A673 (cell line): ENCODE data around the gene G6PC1. TPM values are rescaled to one million over a fixed set of nuclear protein-coding genes. Genes with fewer than 3 reads are reported as not detected.

ENCODE experiments used
- BruUV-seq: library from RNA; stranded (reverse); fragments of 400-500 nt; replicated peaks from 2 replicates; lab custom pipeline; 2021; lab: Mats Ljungman, UMichigan
- CTCF ChIA-PET: fragments of 300-600 bp; sonication (Branson Sonifier 250); formaldehyde crosslinking; loops from one replicate; lab custom pipeline; 2022; ENCODE audit warnings: antibody characterized with exemption; lab: Charles Lee
- POLR2A ChIA-PET: fragments of 300-600 bp; sonication (Branson Sonifier 250); formaldehyde crosslinking; loops from one replicate; lab custom pipeline; 2022; ENCODE audit warnings: antibody characterized with exemption; ENCODE audit not compliant: low non-redundant PET; lab: Charles Lee
- DNase-seq: peaks from one replicate; pipeline ENCODE4 v3.0.0-alpha.2; 2015; ENCODE audit warnings: low spot score
- H3K27ac ChIP-seq: fragments of 200-600 bp; sonication (generic); 2 replicates; pipeline ENCODE4 v1.5.1; 2016; ENCODE audit warnings: mixed run types, low read depth, mild to moderate bottlenecking, mixed read lengths, antibody characterized with exemption, low read length; ENCODE audit not compliant: poor library complexity, severe bottlenecking
- H3K27me3 ChIP-seq: fragments of 200-600 bp; sonication (generic); replicated peaks from 2 replicates; pipeline ENCODE4 v1.6.1; 2017; ENCODE audit warnings: mixed run types, low read depth, mild to moderate bottlenecking, mixed read lengths, antibody characterized with exemption, low read length; ENCODE audit not compliant: insufficient read depth, poor library complexity
- H3K36me3 ChIP-seq: fragments of 200-600 bp; sonication (generic); 2 replicates; pipeline ENCODE4 v1.6.1; 2016; ENCODE audit warnings: mixed run types, mild to moderate bottlenecking, mixed read lengths, antibody characterized with exemption, low read length; ENCODE audit not compliant: insufficient read depth, poor library complexity, severe bottlenecking
- H3K4me1 ChIP-seq: fragments of 200-600 bp; sonication (generic); 2 replicates; pipeline ENCODE4 v1.6.1; 2017; ENCODE audit warnings: mixed run types, mild to moderate bottlenecking, mixed read lengths, antibody characterized with exemption, low read length; ENCODE audit not compliant: insufficient read depth, poor library complexity, severe bottlenecking
- H3K4me3 ChIP-seq: fragments of 200-600 bp; sonication (generic); 2 replicates; pipeline ENCODE4 v1.5.1; 2016; ENCODE audit warnings: low read depth, mixed run types, mild to moderate bottlenecking, mixed read lengths, low read length; ENCODE audit not compliant: poor library complexity, severe bottlenecking
- H3K9me3 ChIP-seq: fragments of 200-600 bp; sonication (generic); 2 replicates; pipeline ENCODE4 v1.6.1; 2016; ENCODE audit warnings: mixed run types, low read depth, mild to moderate bottlenecking, mixed read lengths, antibody characterized with exemption, low read length; ENCODE audit not compliant: poor library complexity, severe bottlenecking
- CTCF ChIP-seq: fragments of 300-800, 200-600 bp; sonication (generic); conservative IDR thresholded peaks from 2 replicates; pipeline ENCODE4 v1.5.1; 2017; ENCODE audit warnings: low read depth, mild to moderate bottlenecking, antibody characterized with exemption, low read length, moderate library complexity, mixed read lengths
- EZH2 ChIP-seq: fragments of 200-600 bp; sonication (generic); IDR thresholded peaks from 2 replicates; pipeline ENCODE4 v1.6.1; 2017; ENCODE audit warnings: borderline replicate concordance, low read depth, mild to moderate bottlenecking, mixed read lengths, antibody characterized with exemption, low read length; ENCODE audit not compliant: poor library complexity, severe bottlenecking
- intact Hi-C: fragments of 100-400 bp; cut with micrococcal nuclease; formaldehyde crosslinking; loops from one replicate; pipeline ENCODE4 v1.10.0; 2022; ENCODE audit not compliant: unreplicated experiment
- total RNA-seq: library from RNA; stranded (reverse); gene quantifications from 2 replicates; pipeline ENCODE4 v1.2.3, GENCODE V29; 2021

G6PC1 gene
- total RNA-seq, 1 experiment from 2014 or later = not detected

GRCh38 chr17:42889809-42890208 is 10.8 kb upstream of the G6PC1 start:
- Histone ChIP-seq H3K27ac (no peak overlapping the region), H3K4me1 (no peaks in the 10 kb centered on the region), H3K4me3 (no peak overlapping the region), H3K36me3 (no peaks in the 10 kb centered on the region), H3K27me3 (no peaks in the 10 kb centered on the region), H3K9me3 (no peaks in the 10 kb centered on the region)
- no TSS peak for BruUV-seq
- no peak for DNase-seq
- TF ChIP-seq CTCF = no peak
- TF ChIP-seq EZH2 = no peak
- intact Hi-C loops = no loop called here
- CTCF ChIA-PET = no interaction called here
- POLR2A ChIA-PET = no interaction called here

- intact Hi-C loops = no loop called here
- Histone ChIP-seq H3K27ac (no peak overlapping the region), H3K36me3 (no peaks in the 10 kb centered on the region), H3K4me3 (no peak overlapping the region), H3K9me3 (no peaks in the 10 kb centered on the region), H3K4me1 (no peaks in the 10 kb centered on the region), H3K27me3 (no peaks in the 10 kb centered on the region)
- ChIA-PET POLR2A (no interaction called here), CTCF (no interaction called here)
- no peak for TF ChIP-seq CTCF
- no peak for TF ChIP-seq EZH2
- DNase-seq = no peak
- no TSS peak for BruUV-seq
Observed at GRCh38 chr17:42891539-42892152, 9.0 kb upstream of the G6PC1 start.

GRCh38 chr17:42893359-42893758 is 7.2 kb upstream of the G6PC1 start:
- H3K4me3 ChIP-seq = no peak overlapping the region
- ChIA-PET CTCF (no interaction called here), POLR2A (no interaction called here)
- intact Hi-C loops = no loop called here
- H3K36me3 ChIP-seq = no peaks in the 10 kb centered on the region
- no peaks in the 10 kb centered on the region for H3K9me3 ChIP-seq
- BruUV-seq = no TSS peak
- H3K27ac ChIP-seq = no peak overlapping the region
- DNase-seq = no peak
- no peaks in the 10 kb centered on the region for H3K4me1 ChIP-seq
- TF ChIP-seq CTCF = no peak
- TF ChIP-seq EZH2 = no peak
- no peaks in the 10 kb centered on the region for H3K27me3 ChIP-seq
